G401 (cell line): Measurements from ENCODE around the gene AK5. TPM values are rescaled to one million over a fixed set of nuclear protein-coding genes. Genes with fewer than 3 reads are reported as not detected.

ENCODE experiments used
- DNase-seq: peaks from one replicate; pipeline ENCODE4 v3.0.0-alpha.2; 2015; ENCODE audit warnings: low spot score
- in situ Hi-C: cut with HindIII; loops from 2 replicates; pipeline ENCODE4 v1.10.0; 2016; ENCODE audit warnings: low sequenced_read_pairs, mixed read lengths
- total RNA-seq: library from RNA; depleted of rRNA; stranded (reverse); fragments of >200 nt; shearing (Covaris generic); gene quantifications from 2 replicates; pipeline ENCODE4 v1.2.3, GENCODE V29; 2014

The AK5 gene
- total RNA-seq, 1 experiment from 2014 or later, result not detected

- in situ Hi-C loops, result no loop called here
- no peak for DNase-seq
These were observed 270.8 kb downstream of the AK5 start for GRCh38 chr1:77552626-77553025.

DNA sequence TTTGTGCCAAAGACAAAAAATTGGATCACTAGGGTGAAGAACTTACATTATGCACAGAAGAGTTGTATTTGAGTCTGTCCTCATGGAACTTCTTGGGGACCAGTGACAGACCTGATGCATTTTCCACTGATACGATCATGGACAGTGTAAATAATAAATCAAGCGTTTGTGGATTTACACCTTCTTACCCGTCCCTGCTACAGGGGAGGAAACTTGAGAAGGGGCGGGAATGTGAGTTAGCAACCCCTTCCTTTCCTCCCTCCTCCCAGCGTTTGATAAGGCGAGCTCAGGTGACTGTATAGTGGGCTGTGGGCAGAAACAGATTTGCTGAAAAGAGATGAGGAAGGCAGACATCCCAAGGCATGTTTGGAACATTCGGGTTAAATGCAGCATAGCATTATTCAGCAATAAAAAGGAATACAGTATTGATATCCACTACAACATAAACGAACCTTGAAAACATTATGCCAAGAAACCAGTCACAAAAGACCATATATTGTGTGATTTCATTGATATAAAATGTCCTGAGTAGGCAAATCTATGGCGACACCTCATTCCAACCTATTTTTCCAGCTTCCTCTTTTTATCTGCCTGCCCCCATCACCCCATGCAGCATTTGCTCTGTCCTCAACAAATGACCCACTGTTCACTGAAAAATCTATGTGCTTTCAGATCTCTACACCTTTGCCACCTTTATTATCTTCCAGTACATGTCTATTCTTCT lies 271.9 kb downstream of the AK5 start:
- in situ Hi-C loops, result no loop called here
- DNase-seq, result no peak

DNA sequence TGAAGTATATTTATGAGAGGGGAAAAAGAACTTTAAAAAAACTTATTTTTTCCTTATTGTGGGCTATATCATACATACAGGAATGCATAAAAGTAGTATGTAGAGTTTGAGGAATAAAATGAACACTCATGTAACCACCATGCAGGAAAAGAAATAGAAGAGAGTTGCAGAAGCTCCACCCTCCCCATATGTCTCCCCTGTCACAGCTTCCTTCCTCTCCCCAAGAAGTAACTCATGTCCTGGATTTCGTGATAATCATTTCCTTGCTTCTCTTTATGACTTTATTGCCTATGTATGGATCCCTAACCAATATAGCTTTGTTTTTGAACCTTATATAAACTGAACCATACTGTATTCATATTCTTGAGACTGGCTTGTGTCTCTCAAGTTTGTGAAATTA lies 274.2 kb downstream of the AK5 start:
- DNase-seq, result no peak
- in situ Hi-C loops, result no loop called here

- DNase-seq, result no peak
- in situ Hi-C loops, result no loop called here
These were observed 275.2 kb downstream of the AK5 start for GRCh38 chr1:77557053-77557452.

- no peak for DNase-seq
- in situ Hi-C loops, result no loop called here
These were observed 276.9 kb downstream of the AK5 start for GRCh38 chr1:77558591-77559164.

GRCh38 chr1:77560741-77561140 lies 278.9 kb downstream of the AK5 start:
- DNase-seq, result peak; percentile 39
- in situ Hi-C loops, result no loop called here

DNA sequence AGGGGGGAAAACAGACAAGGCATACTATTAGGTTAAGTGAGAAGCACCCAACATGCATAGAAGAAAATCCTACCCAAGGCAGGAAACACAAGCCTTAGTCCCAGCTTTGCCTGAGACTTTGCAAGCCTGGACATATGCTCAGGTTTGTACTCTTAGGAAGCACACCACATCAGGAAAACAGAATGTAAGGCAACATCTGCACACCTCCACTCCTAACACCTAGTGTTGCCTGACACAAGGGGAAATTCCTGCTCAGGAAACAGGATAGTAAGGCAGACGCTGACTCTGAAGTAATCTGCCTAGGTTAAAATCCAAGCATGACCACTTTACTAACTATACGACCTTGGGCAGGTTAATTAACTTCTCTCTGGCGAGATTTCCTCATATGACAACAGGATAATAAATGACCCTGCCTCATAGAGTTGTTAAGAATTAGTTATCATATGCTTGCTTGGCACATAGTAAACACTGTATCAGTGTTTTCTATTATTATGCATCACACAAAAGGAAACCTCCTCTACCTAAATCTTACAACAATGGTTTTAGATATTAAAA lies 280.9 kb downstream of the AK5 start:
- no peak for DNase-seq
- in situ Hi-C loops, result no loop called here

GRCh38 chr1:77565321-77565720 lies 283.5 kb downstream of the AK5 start:
- in situ Hi-C loops, result no loop called here
- no peak for DNase-seq

- in situ Hi-C loops, result no loop called here
- no peak for DNase-seq
These were observed 289.8 kb downstream of the AK5 start for GRCh38 chr1:77571642-77572041.

DNA sequence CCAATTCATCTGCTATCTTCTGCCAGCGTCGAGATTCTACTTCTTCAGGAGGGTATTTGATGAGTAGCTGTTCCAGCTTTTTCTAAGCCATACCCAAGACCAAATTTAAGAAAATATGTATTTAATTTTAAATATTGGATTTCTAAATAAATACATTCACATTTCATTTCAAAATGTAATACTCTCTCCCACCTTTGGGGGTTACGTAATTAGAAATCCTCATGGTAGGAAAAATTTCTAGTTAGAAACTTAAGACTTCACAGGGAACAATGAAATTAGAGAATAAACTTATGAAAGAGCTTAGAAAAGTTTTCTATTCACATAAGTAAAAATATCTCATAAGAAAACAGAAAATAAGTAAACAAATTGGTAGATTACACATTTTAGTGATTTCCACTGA lies 297.7 kb downstream of the AK5 start:
- DNase-seq, result no peak
- in situ Hi-C loops, result no loop called here

GRCh38 chr1:77582905-77583304 lies 301.1 kb downstream of the AK5 start:
- no peak for DNase-seq
- in situ Hi-C loops, result no loop called here

DNA sequence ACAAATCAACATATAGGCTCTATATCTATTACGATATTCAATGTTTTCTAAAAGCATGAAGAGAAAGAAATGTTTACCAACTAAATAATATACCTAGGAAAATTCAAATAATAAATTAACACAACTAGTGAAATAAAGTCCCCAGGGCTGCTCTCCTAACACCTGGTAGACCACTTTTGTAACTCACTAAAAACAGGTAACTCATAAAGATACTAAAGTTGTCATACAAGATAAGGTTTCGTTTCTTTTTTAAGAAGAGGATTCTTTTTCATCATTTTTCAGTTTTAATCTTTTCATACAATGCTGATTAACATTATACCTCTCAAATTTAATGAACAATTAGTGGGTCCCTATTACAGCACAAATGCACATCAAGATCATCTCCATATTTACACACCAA lies 301.7 kb downstream of the AK5 start:
- in situ Hi-C loops, result no loop called here
- no peak for DNase-seq

GRCh38 chr1:77584884-77585283 lies 303.1 kb downstream of the AK5 start:
- DNase-seq, result no peak
- in situ Hi-C loops, result no loop called here

DNA sequence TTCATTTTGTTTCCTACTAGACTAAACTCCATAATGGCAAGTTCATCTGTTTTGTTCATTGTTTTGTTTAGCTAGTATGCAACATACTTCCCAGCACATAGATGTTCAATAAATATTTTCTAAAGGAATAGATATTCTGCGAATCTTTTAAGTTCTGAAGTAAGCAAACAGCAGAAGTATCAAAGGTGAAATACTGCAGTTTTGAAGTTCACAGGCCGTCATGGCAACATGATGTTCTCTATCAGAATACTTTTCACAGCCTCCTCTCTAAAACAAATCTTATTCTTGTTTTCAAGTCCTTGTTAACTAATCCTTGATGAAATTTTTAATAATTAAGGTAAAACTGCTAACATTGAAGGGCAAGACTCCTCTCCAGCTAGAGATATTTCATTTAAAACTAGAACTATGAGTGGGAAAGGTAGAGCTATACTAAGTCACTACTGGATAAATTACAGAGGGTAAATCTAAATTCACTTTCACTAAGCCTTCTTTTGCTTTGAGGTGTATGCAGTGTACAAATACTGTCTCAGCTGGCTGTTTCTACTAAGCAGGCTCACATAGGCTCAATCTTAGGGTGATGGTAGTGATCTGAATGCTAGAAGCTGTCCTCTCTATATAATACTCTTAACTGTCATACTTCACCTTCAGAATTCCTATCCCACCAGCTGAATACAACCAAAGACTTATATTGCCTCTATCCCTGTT lies 303.9 kb downstream of the AK5 start:
- no peak for DNase-seq
- in situ Hi-C loops, result no loop called here

GRCh38 chr1:77589231-77589630 lies 307.4 kb downstream of the AK5 start:
- in situ Hi-C loops, result no loop called here
- DNase-seq, result no peak

- DNase-seq, result no peak
- in situ Hi-C loops, result no loop called here
These were observed 308.8 kb downstream of the AK5 start for GRCh38 chr1:77590651-77591050.

DNA sequence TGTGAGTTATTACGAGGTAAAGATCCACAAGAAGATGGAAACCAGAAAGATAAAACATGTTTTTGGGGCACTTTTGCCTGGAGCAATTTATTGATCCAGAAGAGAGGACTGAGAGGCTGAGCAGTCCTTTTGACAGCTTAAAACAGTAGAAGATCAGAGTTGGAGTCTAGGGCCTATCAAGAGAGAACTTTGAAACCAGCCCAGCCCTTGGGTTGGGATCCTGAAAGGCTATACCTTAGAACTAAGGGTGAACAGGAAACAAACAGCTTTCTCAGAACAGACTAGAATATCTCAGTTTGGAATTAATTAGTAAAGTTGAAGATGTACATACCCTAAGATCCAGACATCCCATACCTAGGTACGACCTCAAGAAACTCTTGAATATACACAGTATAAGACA lies 311.1 kb downstream of the AK5 start:
- no peak for DNase-seq
- in situ Hi-C loops, result no loop called here

DNA sequence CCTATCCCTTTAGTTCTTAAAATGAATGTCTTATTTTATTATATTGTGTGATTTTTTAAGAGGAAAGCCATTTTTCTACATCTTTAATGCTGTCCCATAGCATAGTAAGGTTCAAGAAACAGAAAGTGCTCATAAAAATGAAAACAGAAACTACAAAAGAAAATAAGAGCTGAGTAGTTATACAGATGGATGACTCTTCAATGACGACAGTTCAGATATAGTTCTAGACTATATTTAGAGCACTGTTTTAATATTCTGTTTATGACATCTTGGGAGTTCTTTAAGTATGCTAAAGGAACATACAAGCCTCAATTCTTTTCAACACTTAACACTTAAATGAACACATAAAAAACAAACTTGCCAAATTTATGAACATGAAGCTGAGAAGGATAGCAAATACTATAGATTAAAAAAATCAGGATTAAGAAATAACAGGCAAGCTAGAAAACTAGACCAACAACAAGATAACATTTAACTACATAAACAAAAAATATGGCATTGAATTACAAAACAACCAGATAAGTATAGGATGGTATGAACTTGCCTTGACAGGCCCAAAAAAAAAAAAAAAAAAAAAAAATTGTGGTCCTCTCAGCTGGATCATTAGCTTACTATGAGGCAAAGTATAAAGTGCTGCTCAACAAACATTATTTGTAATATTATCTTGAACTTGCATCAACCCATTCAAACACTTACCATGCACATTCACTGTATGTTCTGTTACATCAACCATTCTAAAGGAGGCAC lies 312.7 kb downstream of the AK5 start:
- in situ Hi-C loops, result no loop called here

GRCh38 chr1:77597310-77597709 lies 315.5 kb downstream of the AK5 start:
- in situ Hi-C loops, result no loop called here
- DNase-seq, result no peak

More for the DNA sequence above, 312.7 kb downstream of the AK5 start:
- no peak for DNase-seq
